Endodermal cell (in vitro differentiated cells): ENCODE data around the gene ENTPD1. TPM values are rescaled to one million over a fixed set of nuclear protein-coding genes. Genes with fewer than 3 reads are reported as not detected.

ENCODE experiments used
- DNase-seq: peaks from one replicate; pipeline ENCODE4 v3.0.0-alpha.2; 2017
- H3K27ac ChIP-seq: 2 replicates; pipeline ENCODE4 v1.5.1; 2013; ENCODE audit warnings: mild to moderate bottlenecking, low read depth, low read length, moderate library complexity
- H3K27me3 ChIP-seq: 2 replicates; pipeline ENCODE4 v1.6.1; 2013; ENCODE audit warnings: mild to moderate bottlenecking, low read length, moderate library complexity; ENCODE audit not compliant: insufficient read depth, control insufficient read depth, poor library complexity, severe bottlenecking
- H3K36me3 ChIP-seq: 2 replicates; pipeline ENCODE4 v1.7.0; 2013; ENCODE audit warnings: mild to moderate bottlenecking, low read length, moderate library complexity; ENCODE audit not compliant: control insufficient read depth, insufficient read depth
- H3K4me1 ChIP-seq: one replicate; pipeline ENCODE4 v1.7.0; 2013; ENCODE audit warnings: low read length; ENCODE audit not compliant: control insufficient read depth, insufficient read depth
- H3K4me3 ChIP-seq: 2 replicates; pipeline ENCODE4 v1.5.1; 2013; ENCODE audit warnings: mild to moderate bottlenecking, low read length, moderate library complexity
- H3K9ac ChIP-seq: 2 replicates; pipeline ENCODE4 v1.6.1; 2013; ENCODE audit warnings: mild to moderate bottlenecking, low read length, moderate library complexity; ENCODE audit not compliant: poor library complexity, severe bottlenecking; ENCODE audit errors: extremely low read depth
- H3K9me3 ChIP-seq: 2 replicates; pipeline ENCODE4 v1.6.1; 2013; ENCODE audit warnings: mild to moderate bottlenecking, low read length, moderate library complexity; ENCODE audit not compliant: control insufficient read depth
- H3K27ac Mint-ChIP-seq: 2 replicates; pipeline ENCODE4 v1.8.0; 2020; ENCODE audit warnings: mixed read lengths
- H3K27me3 Mint-ChIP-seq: 2 replicates; pipeline ENCODE4 v1.8.0; 2021; ENCODE audit warnings: mild to moderate bottlenecking, mixed read lengths; ENCODE audit not compliant: insufficient read depth
- H3K36me3 Mint-ChIP-seq: 2 replicates; pipeline ENCODE4 v1.8.0; 2020; ENCODE audit warnings: low read depth, mixed read lengths
- H3K4me1 Mint-ChIP-seq: 2 replicates; pipeline ENCODE4 v1.8.0; 2020; ENCODE audit warnings: mixed read lengths
- H3K4me3 Mint-ChIP-seq: 2 replicates; pipeline ENCODE4 v1.8.0; 2020; ENCODE audit warnings: mild to moderate bottlenecking, moderate library complexity, mixed read lengths
- H3K9me3 Mint-ChIP-seq: 2 replicates; pipeline ENCODE4 v1.8.0; 2020; ENCODE audit warnings: mild to moderate bottlenecking, mixed read lengths
- CTCF ChIP-seq: fragments of 200-600 bp; sonication (generic); conservative IDR thresholded peaks from 2 replicates; pipeline ENCODE4 v1.5.0; 2021; ENCODE audit warnings: antibody characterized with exemption, mild to moderate bottlenecking
- WGBS, 2 experiments: methylation state at CpG; one replicate each; pipeline versions ENCODE4 v1.1.5 to v1.1.7; 2013; ENCODE audit warnings: missing lambda C conversion rate in 2 of 2, mixed read lengths in 1 of 2; ENCODE audit not compliant: insufficient coverage in 1 of 2, insufficient read length in 1 of 2; 5-methylcytosine and 5-hydroxymethylcytosine counted together
- total RNA-seq, 2 donors: library from RNA; stranded (reverse); fragmentation: NEBNext Ultra II Directional in 1 of 2; extraction: Animal tissue kit (Norgen Biotek cat#: 25700) in 1 of 2; gene quantifications; 2 replicates in 1 of 2; 3 replicates in 1 of 2; pipeline ENCODE4 v1.2.1, GENCODE V29; 2021

The ENTPD1 gene
- total RNA-seq, 2 donors from 2014 or later, result 3.9 TPM

- peaks cover 23% of the 10 kb centered on the region for H3K27me3 Mint-ChIP-seq
- H3K9me3 ChIP-seq, result peaks cover 15% of the 10 kb centered on the region
- no peak for TF ChIP-seq CTCF
- no peak overlapping the region for H3K4me3 ChIP-seq
- no peak for DNase-seq
- no peak overlapping the region for H3K27ac ChIP-seq
- WGBS, 2 experiments, result 92 to 94% methylated on average over 3 of the region's 3 CpGs
- peaks cover 4% of the 10 kb centered on the region for H3K4me1 Mint-ChIP-seq
- no peak overlapping the region for H3K9ac ChIP-seq
- no peak overlapping the region for H3K27ac Mint-ChIP-seq
- peaks cover 5% of the 10 kb centered on the region for H3K9me3 Mint-ChIP-seq
- H3K36me3 Mint-ChIP-seq, result no peaks in the 10 kb centered on the region
- H3K27me3 ChIP-seq, result peaks cover 18% of the 10 kb centered on the region
- H3K36me3 ChIP-seq, result no peaks in the 10 kb centered on the region
- no peak overlapping the region for H3K4me3 Mint-ChIP-seq
- peaks cover 6% of the 10 kb centered on the region for H3K4me1 ChIP-seq
Observed at GRCh38 chr10:95794195-95794594, 38.2 kb downstream of the ENTPD1 start.

- no peak overlapping the region for H3K4me3 ChIP-seq
Observed at GRCh38 chr10:95795602-95796001, 39.6 kb downstream of the ENTPD1 start.

GRCh38 chr10:95796504-95796903, 40.5 kb downstream of the ENTPD1 start:
- TF ChIP-seq CTCF, result no peak
- H3K9me3 Mint-ChIP-seq, result peaks cover 26% of the 10 kb centered on the region
- no peaks in the 10 kb centered on the region for H3K36me3 Mint-ChIP-seq
- peaks cover 4% of the 10 kb centered on the region for H3K4me1 Mint-ChIP-seq
- peaks cover 23% of the 10 kb centered on the region for H3K27me3 Mint-ChIP-seq
- DNase-seq, result no peak
- peaks cover 27% of the 10 kb centered on the region for H3K9me3 ChIP-seq
- H3K36me3 ChIP-seq, result no peaks in the 10 kb centered on the region
- H3K4me3 Mint-ChIP-seq, result no peak overlapping the region
- H3K4me3 ChIP-seq, result no peak overlapping the region
- no peak overlapping the region for H3K9ac ChIP-seq
- H3K27ac ChIP-seq, result no peak overlapping the region
- peaks cover 6% of the 10 kb centered on the region for H3K4me1 ChIP-seq
- peaks cover 18% of the 10 kb centered on the region for H3K27me3 ChIP-seq
- no peak overlapping the region for H3K27ac Mint-ChIP-seq

More at GRCh38 chr10:95795602-95796001, 39.6 kb downstream of the ENTPD1 start:
- 89 to 95% methylated on average over 3 of the region's 3 CpGs for WGBS, 2 experiments
- Histone ChIP-seq H3K27me3 (peaks cover 18% of the 10 kb centered on the region), H3K9me3 (peaks cover 27% of the 10 kb centered on the region), H3K27ac (no peak overlapping the region), H3K9ac (no peak overlapping the region), H3K36me3 (no peaks in the 10 kb centered on the region), H3K4me1 (peaks cover 6% of the 10 kb centered on the region)
- Mint-ChIP-seq H3K36me3 (no peaks in the 10 kb centered on the region), H3K4me1 (peaks cover 4% of the 10 kb centered on the region), H3K4me3 (no peak overlapping the region), H3K27ac (no peak overlapping the region), H3K9me3 (peaks cover 19% of the 10 kb centered on the region), H3K27me3 (peaks cover 23% of the 10 kb centered on the region)
- no peak for DNase-seq
- no peak for TF ChIP-seq CTCF
